GM21786 (cell line): Measurements from ENCODE around the gene RPL36A.

Experiments
- ATAC-seq: cut with Tn5 transposase; IDR thresholded peaks from one replicate; pipeline ENCODE4 v1.9.1; 2021; ENCODE audit not compliant: unreplicated experiment

The RPL36A gene

DNA sequence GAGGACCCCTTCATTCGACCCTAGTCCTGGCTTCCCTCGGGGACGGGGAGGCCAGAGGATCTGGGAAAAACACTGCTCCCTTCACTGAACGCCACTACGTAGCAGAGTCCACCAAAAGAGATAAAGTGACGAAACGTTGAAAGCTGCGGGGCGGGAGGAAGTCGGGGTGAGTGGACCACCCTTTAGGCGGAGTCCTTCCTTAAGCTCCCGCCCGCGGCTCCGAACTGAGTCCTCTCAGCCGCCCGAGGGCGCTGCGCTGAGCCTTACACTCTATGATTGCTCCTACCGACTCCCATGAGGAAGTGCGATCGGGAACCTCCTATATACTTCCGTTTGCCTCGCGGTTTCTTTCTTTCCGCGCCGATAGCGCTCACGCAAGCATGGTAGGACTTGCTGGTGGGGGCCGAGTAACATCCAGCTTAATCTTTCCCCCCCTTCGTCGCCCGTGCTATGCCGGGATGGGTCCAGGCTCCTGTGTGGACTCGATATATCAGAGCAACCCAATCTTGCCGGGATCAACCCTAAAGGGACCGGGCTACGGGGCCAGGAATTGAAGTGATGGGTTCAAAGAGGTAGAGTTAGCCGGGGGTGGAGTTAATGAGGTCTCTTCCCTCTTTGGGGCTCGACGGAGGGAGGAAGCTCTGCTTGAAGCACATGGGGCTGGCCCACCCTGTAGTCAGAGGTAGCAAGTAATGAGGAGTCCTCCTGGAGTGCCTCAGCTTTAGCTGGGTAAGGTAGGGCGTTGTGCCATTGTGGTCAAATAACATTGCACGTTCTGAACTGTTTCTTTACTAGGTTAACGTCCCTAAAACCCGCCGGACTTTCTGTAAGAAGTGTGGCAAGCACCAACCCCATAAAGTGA lies at the start of gene RPL36A:
Gene RPL36A (plus strand): TSS at position 348 of the 862 bp plus-strand sequence. CDS start 33 bp downstream, at position 381.
- ATAC-seq: peak; percentile 75

DNA sequence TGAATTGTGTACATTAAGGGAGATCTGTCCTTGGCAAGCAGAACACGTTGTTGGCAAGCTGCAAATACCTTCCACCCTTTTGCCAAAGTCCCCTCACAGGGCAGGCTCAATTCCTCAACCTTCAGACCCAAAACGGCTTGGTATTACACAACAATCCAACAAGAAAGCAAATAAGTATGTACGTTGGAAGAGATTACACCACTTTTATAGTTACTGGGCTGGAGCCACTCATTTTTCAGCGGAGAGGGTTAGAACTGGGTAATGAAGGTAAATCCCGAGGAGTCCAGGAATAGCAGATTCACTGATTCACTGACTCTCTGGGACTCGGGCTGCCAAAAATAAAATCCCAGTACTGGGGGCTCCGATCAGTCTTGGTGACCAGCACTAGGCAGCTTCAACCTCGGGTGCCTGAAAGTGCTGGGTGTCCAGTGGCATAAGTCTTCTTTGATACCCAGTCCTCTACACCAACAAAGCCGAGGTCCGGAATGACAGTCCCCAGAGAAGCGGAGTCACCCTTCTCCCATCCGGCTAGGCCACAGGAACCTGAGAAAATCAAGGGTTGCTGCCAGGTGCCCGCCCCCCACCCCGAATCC lies 42.9 kb upstream of the RPL36A start:
- peak; percentile 3 for ATAC-seq

DNA sequence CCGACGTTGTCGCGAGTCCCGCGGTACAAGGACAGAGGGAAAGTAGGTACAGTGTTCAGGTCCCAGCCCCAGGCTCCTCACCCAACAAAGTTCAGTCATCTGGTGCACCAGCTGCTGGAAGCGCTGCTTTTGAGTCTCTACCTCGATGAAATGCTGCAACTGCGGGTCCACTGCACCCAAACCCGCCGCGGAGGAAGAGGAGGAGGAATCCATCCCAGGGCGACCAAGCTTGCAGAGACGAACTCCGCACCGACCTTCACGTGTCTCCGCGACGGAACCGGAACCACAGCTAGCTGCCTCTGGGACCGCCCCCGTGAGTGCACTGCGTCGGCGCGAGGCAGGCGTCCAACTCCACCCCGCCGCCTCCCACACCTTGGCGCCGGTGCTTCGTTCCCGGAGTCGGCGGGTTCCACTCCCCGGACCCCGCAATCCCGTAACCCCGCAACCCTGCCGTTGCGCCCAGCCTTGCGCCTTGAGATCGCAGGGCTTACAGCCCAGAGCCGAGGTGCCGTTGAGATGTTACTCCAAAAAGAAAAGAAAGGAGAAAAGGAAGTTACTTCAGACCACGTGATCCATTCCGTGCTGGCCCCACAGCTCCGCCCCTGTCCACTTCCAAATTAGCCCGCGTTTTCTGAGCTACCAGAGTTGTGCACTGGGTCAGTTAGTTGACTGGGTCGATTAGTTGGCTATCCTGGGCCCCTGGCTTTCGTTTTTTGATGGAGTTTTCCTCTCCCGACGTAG lies 42.2 kb upstream of the RPL36A start, which contains the start of gene TIMM8A:
Gene TIMM8A (minus strand): TSS at position 291 of the 741 bp plus-strand sequence. CDS start 78 bp downstream, at position 213.
- ATAC-seq: peak; percentile 96

DNA sequence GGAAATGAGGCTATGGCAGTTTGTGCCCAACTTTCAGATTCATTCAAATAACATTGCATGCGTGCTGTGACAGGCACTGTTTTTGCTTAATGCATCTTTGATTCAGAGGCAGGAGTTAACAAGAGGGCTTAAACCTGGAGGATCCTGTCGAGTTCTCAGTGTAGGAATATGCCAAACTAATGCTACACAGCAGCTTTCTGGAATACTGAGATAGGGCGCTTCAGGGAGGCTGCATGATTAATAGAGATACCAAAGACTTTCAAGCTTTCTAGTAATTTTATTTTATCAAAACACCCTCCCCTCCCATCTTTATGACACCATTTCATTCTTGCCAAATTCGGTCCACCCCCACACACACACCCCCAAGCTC lies 41.6 kb upstream of the RPL36A start:
- no peak for ATAC-seq

DNA sequence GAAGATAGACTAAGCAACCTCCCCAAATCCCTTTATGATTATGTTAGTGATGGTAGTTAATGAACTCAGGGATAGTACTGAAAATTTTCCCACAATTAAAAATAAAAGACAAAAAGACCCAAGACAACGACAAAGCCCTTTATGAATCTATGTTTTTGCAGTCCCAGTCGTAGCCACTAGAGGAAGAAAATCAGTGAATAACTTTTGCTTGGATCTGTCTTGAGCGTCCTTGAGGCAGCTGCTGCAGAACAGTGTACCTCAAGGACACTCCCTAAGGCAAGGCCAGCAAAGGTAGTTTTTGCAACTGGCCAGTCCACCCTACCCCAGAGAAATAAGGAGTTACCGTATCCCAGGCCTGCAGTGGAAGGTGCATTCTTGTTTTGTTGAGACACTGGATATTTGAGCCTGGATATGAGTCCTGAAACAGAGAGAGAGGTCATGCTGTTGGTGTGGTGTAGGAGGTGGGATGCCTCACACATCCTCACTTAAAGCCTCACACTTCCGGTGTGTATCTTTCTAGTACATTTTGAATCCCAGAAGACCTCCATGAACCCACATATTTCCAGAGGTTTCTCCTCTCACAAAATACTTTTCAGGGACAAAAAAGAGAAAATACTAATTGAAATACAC lies 33.5 kb upstream of the RPL36A start:
- ATAC-seq: no peak

DNA sequence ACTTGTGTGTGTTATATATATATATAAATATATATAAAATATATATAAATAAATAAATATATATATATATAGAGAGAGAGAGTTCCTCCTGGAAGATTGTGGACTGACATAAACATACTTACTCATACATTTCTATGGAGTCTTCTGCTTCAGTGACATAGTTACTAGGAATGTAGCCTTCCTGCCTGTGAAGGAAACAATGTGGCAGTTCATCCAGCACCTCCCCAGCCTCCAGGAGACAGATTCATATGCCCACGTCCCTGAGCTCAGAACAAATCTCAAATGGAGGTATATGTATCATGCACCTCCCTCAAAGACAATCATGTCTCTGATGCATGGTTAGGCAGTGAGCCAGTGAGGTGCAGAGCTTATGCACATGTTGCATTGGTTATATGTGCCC lies 30.8 kb upstream of the RPL36A start:
- ATAC-seq: no peak

DNA sequence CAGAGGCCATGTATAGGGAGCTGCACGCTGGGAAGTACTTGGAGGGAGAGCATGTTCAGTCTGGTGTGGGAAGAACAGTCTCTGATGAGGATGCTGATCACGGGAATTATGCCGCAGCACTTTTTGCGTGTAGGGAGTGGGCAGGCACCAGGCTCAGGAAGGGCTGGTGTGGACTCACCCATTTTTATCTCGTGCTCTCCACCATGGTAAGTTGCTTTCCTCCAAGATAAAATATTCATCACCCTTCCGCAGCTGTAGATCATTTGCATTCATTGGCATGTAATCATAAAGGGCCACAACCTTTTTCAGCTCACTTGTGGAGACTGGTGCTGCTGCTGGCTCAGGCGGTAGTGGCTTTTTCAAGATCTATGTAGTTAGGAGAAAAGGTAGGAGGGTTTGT lies 30.4 kb upstream of the RPL36A start:
- no peak for ATAC-seq

DNA sequence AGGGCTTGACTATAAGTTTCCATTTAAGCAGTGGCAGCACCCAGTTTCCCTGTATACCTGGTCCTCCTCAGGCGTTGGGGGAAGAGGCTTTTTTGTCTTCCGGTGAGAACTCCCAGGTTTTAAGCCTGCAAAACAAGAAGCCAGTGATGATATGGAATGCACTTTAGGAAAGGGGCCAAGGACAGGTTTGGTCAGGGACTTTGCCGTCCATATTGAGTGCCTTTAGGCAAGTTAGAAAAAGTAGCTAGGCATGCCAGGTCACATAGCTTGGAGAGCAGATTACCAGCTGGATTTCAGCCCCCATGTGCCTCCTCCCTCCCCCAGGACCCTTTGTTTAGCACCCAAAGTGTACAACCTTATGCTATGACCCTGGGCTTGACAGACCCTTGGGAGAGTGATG lies 28.7 kb upstream of the RPL36A start:
- no peak for ATAC-seq

DNA sequence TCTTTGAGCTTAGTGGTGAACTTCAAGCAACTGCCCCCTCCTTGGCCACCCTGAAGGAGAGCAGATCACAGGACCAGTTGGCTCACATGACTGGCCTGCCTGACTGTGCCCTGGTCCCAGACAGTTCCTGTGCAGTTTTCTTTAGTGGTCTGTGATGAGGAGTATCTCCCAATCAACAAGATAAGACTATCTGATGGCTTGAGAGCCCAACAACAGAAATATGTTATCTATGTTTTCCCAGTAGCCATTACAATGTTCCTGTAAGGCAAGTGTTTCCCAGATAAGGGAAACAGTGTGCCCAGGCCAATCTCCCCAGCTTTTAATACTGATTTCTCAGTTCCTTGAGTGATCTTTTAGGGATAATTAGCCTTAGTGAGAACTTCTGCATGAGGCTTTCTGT lies 28.1 kb upstream of the RPL36A start:
- ATAC-seq: no peak

DNA sequence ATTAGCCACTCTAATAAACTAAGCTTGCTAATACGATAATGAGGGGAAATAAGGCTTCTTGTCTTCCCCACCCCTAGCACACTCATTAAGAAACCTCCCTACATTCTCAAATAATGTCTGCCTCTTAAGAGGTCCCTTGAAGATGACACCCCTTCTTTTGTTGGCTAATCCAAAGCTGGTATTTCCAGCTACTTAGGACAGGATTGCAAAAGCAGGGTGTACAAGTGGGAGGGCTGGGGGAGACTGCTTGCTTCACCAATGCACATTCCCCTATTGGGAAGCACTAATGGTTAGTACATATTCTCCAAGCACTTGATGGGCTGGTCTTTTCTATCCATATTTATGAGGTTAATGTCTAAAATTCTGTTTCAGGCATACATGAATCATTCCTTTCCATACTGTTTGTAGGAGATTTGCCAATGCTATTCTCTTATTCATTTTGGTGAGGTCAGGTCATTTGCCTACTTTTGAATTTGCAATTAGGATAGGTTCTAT lies 25.5 kb upstream of the RPL36A start:
- no peak for ATAC-seq

DNA sequence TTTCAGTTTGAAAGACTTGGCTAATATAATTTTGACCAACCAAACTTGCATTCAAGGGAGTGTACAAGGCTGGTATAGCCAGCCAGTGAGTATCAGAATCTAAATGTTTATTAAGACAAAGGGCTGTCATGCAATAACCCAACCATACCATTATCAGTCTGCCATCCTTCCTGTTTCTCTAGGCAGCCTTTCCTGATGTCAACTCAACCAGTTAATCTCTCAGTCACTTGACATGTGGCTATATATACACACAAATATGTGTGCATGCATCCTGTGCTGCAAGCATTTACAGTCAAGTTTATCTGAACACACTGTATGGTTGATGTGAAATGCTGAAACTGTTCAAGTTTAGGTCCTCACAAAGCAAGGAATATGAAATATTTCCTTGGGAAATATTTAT lies 22.0 kb upstream of the RPL36A start:
- ATAC-seq: no peak

DNA sequence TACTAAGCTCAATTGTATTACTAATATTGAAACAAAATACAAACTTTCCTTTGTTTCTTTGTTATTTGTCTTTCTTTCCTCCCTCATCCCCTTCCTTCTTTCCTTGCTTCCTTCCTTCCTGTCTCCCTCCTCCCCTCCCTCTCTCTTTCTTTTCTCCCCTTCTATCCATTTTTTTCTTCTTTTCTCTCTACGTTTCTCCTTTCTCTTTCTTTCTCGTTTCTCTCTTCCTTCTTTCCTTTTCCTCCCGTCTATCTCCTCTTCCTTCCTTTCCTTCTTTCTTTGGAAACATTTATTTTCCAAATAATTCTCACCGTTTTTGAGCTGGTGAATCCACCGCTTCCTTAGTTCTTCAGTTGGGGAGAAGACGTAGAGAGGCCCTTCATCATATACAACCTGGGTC lies 21.1 kb upstream of the RPL36A start:
- ATAC-seq: no peak

DNA sequence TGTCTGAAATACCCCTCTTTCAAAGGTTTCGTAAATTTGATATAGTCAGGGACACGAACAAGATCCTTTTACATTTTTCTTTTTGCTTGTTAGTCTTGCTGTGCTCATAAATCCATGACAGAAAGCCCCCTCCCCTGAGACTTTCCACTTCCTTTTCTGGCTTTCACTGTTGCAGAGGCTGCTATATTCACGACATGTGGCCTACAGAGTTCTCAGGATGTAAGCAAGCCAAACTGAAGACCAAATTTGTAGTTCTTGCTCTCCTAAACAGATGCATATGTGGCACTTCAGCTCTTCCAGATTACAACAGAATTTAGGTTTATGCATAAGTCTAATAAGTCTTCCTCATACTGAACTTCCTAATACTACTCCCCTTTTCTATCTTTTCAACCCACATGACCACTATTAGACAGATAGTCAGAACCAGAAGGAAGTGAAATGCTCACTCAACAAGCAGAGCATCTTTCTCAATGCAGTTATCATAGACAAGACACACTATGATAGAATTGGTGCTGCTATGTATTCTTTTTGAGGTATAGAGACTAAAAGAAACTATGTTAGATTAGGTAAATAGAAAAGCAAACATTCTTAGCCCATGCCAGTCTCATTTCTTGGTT lies 19.8 kb upstream of the RPL36A start:
- peak; percentile 80 for ATAC-seq

DNA sequence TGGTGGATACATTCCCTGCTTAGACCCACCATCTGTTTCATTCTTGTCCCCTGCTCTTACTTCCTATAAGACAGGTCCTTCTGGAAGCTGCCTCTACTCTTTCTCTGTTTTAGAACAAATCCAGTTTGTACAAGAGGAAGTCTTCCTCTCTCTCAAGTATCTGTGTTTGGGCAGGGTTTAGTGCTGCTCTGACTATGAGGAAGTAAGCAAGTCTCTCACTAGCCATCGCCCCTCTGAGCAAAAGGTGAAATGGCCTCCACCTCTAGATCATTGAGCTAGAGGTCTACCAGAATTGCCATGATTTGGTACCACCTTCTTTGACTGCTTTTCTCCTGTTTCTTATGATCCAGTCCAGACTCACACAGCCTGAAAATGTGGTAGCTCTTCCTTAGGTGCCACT lies 13.3 kb upstream of the RPL36A start:
- ATAC-seq: no peak

DNA sequence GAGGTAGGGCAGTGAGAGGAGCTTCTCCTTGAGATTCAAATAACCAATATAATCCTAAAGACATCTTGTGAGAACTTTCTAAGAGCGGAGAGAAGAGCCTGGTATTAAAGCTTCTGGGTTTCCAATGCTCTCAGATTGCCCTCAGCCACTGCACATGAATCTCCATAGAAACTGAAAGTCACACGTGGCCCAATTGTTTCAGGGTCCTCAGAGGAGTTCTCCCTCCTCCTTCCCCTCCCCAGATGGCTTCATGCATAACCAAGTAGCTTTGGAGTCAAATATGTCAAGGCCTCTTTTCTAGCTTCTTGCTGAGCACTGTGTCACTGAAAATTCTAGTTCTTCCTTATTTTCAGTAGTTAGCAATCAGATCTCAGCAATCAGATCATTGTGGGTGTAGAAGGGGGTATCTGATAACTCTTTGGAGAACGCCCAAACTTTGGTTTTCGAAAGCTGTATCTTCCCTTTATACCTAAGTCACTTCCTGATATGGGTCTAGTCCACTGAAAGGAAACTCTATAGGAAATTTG lies 7.1 kb upstream of the RPL36A start:
- ATAC-seq: peak; percentile 74

DNA sequence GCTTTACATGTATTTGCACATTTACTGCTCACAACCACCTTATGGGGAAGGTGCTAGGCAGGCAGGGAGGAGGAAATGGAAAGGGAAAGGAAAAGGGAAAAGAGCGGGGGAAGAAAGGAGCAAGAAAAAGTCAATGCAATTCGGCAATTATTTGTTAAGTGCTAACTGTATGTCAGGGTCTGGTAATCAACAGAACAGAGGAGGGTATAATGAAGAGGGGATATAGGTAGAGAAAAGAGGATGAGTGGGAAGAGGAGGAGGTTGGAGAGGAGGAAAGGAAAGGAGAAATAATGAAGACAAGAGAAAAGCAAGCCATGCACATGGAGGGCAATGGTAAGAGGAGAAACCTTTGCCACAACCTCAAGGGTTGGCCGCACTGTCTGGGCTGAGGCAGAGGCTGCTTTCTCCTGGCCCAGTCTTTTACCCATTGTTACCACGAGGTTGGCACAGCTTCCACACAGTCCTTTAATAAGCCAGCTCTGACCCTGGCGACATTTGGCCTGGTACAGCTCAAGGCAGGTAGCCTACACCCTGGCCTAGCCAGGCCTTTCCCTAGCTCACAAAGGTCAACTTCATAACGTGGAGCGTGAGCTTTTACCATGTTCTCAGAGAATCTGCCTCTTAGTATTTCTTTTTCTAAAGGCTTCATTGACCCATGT lies 5.7 kb upstream of the RPL36A start:
- ATAC-seq: no peak

DNA sequence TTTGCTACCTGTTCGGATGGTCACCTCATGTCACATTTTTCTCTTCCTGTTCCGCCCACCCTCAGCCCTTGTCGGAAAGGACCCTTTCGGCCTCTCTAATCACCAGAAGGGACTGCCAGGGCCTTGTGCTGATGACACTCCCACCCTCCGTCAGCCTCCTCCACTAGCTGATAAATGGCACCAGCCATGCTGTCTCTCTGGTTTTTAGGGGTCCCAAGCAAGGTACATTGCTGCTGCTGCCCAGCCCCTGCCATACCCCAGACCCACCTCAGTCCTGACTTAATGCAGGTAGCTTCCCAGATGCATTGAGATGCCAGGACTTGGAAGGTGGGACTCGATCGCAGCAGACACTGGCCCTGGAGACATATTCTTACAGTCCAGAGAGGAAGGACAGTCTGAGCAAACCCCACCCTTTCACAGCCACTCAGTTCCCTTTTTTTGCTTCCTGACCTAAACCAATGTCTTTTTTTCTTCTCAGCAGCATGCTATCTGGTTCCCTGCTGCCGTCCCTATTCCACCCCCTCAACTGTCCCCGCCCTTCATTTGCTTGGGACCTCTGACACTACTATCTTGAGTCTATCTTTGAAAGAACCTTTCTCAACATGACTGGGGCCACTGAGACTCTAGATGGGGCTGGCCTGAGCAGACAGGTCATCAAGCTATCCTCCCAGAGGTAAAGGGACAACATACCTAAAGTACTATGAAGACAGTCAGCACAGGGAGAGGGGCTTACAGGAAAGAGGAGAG lies 4.8 kb upstream of the RPL36A start, which contains the start of gene BTK:
Gene BTK (minus strand): TSS at position 397 of the 747 bp plus-strand sequence. CDS start 10,907 bp downstream, outside the sequence.
- ATAC-seq: peak; percentile 61

DNA sequence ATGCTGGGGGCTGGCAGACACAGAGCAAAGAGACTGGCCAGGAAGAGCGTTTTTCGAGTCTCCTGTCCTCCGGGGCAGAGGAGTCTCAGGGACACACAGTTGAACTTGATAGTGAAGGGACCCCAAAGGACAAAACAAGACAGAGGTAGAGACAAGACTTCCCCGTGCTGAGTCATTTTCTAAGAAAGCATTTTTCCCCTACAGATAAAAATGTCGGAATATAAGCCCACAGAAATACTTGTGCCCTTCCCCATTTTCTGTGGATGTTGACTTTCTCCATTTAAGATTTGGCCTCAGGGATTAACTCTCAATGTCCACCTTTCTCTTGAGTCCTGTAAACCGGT lies 4.3 kb upstream of the RPL36A start:
- peak; percentile 0 for ATAC-seq

DNA sequence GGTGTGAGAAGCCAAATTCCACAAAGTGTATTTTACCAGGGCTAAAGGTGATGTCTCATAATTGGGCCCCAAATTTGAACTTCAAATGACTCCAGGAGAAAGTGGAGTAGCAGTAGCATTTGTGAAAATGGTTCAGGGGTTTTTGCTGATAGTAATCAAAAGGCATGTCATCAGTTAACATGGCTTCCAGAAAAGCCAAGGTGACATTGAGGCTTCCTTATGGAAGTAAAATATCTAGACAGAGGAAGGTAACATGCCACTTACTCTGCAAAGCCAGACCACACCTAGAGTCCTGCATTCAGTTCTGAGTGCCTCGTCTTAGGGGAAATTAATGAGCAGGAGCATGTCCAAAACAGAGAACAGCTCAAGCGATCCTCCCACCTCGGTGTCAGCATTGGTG lies 2.2 kb upstream of the RPL36A start:
- no peak for ATAC-seq
